COLO668 (cell line): Measurements from ENCODE around the gene CREB3L1.
A peak's percentile ranks its signal among the peaks of the same experiment; 100 is the strongest.

ENCODE experiments used
- DNase-seq: peaks from one replicate; lab custom pipeline; 2025; ENCODE audit not compliant: unreplicated experiment; lab: John Stamatoyannopoulos, UW

The CREB3L1 gene

GRCh38 chr11:46272816-46273427 is 4.5 kb upstream of the CREB3L1 start:
- DNase-seq: peak; percentile 36

GRCh38 chr11:46273511-46274205 is 3.8 kb upstream of the CREB3L1 start:
- peak; percentile 70 for DNase-seq

- DNase-seq: no peak
These were observed 1.4 kb upstream of the CREB3L1 start for GRCh38 chr11:46275964-46276641.

GRCh38 chr11:46277313-46277621 is 195 bp upstream of the CREB3L1 start:
- DNase-seq: no peak

- peak; percentile 72 for DNase-seq
These were observed 1.1 kb downstream of the CREB3L1 start for GRCh38 chr11:46278387-46279125.

GRCh38 chr11:46279126-46280099 is 2.0 kb downstream of the CREB3L1 start:
- DNase-seq: peak; percentile 28

- no peak for DNase-seq
These were observed 3.2 kb downstream of the CREB3L1 start for GRCh38 chr11:46280706-46281105.

GRCh38 chr11:46281371-46281831 is 3.9 kb downstream of the CREB3L1 start:
- DNase-seq: no peak

- DNase-seq: no peak
These were observed 7.7 kb downstream of the CREB3L1 start for GRCh38 chr11:46285173-46285572.

- no peak for DNase-seq
These were observed 8.2 kb downstream of the CREB3L1 start for GRCh38 chr11:46285594-46286033.

- DNase-seq: no peak
These were observed 9.3 kb downstream of the CREB3L1 start for GRCh38 chr11:46286789-46287188.

- no peak for DNase-seq
These were observed 11.0 kb downstream of the CREB3L1 start for GRCh38 chr11:46288451-46288850.

GRCh38 chr11:46290011-46290410 is 12.5 kb downstream of the CREB3L1 start:
- DNase-seq: no peak

- DNase-seq: no peak
These were observed 13.3 kb downstream of the CREB3L1 start for GRCh38 chr11:46290598-46291309.

GRCh38 chr11:46291441-46292150 is 14.1 kb downstream of the CREB3L1 start:
- DNase-seq: no peak

- DNase-seq: no peak
These were observed 15.6 kb downstream of the CREB3L1 start for GRCh38 chr11:46293066-46293465.

GRCh38 chr11:46293641-46294103 is 16.2 kb downstream of the CREB3L1 start:
- DNase-seq: no peak

GRCh38 chr11:46294365-46295309 is 17.2 kb downstream of the CREB3L1 start:
- DNase-seq: no peak
